Ovary (tissue), 10 donors: ENCODE measurements around the gene FGL2. TPM values are rescaled to one million over a fixed set of nuclear protein-coding genes. Genes with fewer than 3 reads are reported as not detected.

Experiments
- DNase-seq, 5 donors: peaks; one replicate each; pipeline ENCODE4 v3.0.0-alpha.2; 2019 to 2020
- H3K27ac ChIP-seq, 2 donors: fragments of 200-600 bp; one replicate each; pipeline versions ENCODE4 v1.5.1 to v1.8.0; 2019 to 2022
- H3K27me3 ChIP-seq: fragments of 200-600 bp; one replicate; pipeline ENCODE4 v1.8.0; 2022
- H3K36me3 ChIP-seq: fragments of 200-600 bp; sonication (generic); one replicate; pipeline ENCODE4 v1.5.1; 2019
- H3K4me1 ChIP-seq: one replicate; pipeline ENCODE4 v1.8.1; 2013; ENCODE audit warnings: mild to moderate bottlenecking, moderate library complexity; ENCODE audit not compliant: insufficient read depth
- H3K4me3 ChIP-seq: fragments of 200-600 bp; sonication (generic); one replicate; pipeline ENCODE4 v1.5.1; 2017
- H3K9me3 ChIP-seq, 2 donors: fragments of 200-600 bp in 1 of 2; sonication (generic) in 1 of 2; one replicate each; pipeline versions ENCODE4 v1.5.1 to v1.8.1; 2013 to 2019; ENCODE audit warnings: mild to moderate bottlenecking in 1 of 2, moderate library complexity in 1 of 2
- EP300 ChIP-seq: sonication (generic); formaldehyde crosslinking; IDR thresholded peaks from one replicate; pipeline ENCODE4 v1.6.1; 2017; ENCODE audit warnings: antibody characterized with exemption
- POLR2A ChIP-seq: fragments of 450-650 bp; IDR thresholded peaks from one replicate; pipeline ENCODE4 v1.6.1; 2017; ENCODE audit warnings: antibody characterized with exemption, mild to moderate bottlenecking, moderate library complexity
- WGBS, 3 donors: extraction: QIAGEN DNeasy Blood & Tissue Kit in 1 of 3; methylation state at CpG; one replicate each; pipeline versions ENCODE4 v1.1.5 to v1.1.7; 2013 to 2017; 5-methylcytosine and 5-hydroxymethylcytosine counted together
- intact Hi-C, 4 donors: fragments of 100-400 bp; cut with DNase I; formaldehyde crosslinking; loops; one replicate each; pipeline versions ENCODE4 v1.11.0 to v1.15.1; 2022 to 2023
- long read RNA-seq, 3 donors: library from polyadenylated mRNA in 2 of 3; unstranded in 2 of 3; transcript quantifications; one replicate each; pipeline ENCODE4 v2.0.0 and lab custom pipeline, GENCODE V29; 2021 to 2026
- polyA plus RNA-seq, 2 donors: library from polyadenylated mRNA; stranded (reverse); fragments of 200-250 nt in 1 of 2; fragments of 350-450 nt in 1 of 2; fragmentation: Illumina TruSeq in 1 of 2; extraction: RNeasy Lipid Tissue Mini Kit (QIAGEN cat#74804) in 1 of 2; gene quantifications; one replicate each; pipeline ENCODE4 v1.2.3, GENCODE V29; 2013 to 2014
- total RNA-seq, 7 donors: library from RNA; depleted of rRNA in 2 of 7; stranded (reverse); fragments of >200 nt in 2 of 7; fragmentation: NEBNext Ultra II Directional in 3 of 7; extraction: Animal tissue kit (Norgen Biotek cat#: 25700) in 3 of 7; gene quantifications; one replicate each; pipeline versions ENCODE4 v1.1.0 to v1.2.4, GENCODE V29; 2016 to 2023
- TF ChIP-seq, protein P1 (sequence below), 3 donors: fragments of 450-650 bp in 2 of 3; fragments of 200-600 bp in 1 of 3; IDR thresholded peaks; one replicate each; pipeline versions ENCODE4 v1.5.1 to v1.8.0; 2016 to 2022; ENCODE audit warnings: antibody characterized with exemption in 3 of 3, mild to moderate bottlenecking in 1 of 3
- donor health status: DM: no; HTN: no; CAD: no; lungs with moderate emphysema.
- donor health status: DM: no; HTN: no; CAD: no.
- donor health status: Bipolar disorder and iron deficiency.
- donor health status: DM: yes; HTN: yes; CAD: no.
- donor health status: DM: no; HTN: no; CAD: no.
- donor health status: DM: yes; HTN: yes; CAD: no.

Gene FGL2
- total RNA-seq: 10 to 100 TPM in 4 of 7 donors, 1 to 10 TPM in 3; 3.5 to 20.5 (median 10.5) TPM
- 10 to 100 TPM in 1 of 2 donors, 1 to 10 TPM in 1; 4.9 to 22.4 TPM for polyA plus RNA-seq
- long read RNA-seq, donor 1, full-length matches to known transcripts: 29 of 30 reads
- long read RNA-seq, donor 1, partial matches to known transcripts: 0 of 30 reads
- long read RNA-seq, donor 1, other reads (novel, unspliced or antisense): 1 of 30 reads
- long read RNA-seq, donor 2, full-length matches to known transcripts: 4 of 4 reads
- long read RNA-seq, donor 2, partial matches to known transcripts: 0 of 4 reads
- long read RNA-seq, donor 2, other reads (novel, unspliced or antisense): 0 of 4 reads
- long read RNA-seq, donor 3, full-length matches to known transcripts: 4 of 4 reads
- long read RNA-seq, donor 3, partial matches to known transcripts: 0 of 4 reads
- long read RNA-seq, donor 3, other reads (novel, unspliced or antisense): 0 of 4 reads

- H3K36me3 ChIP-seq: no peaks in the 10 kb centered on the region
- intact Hi-C loops: no loop called here
- 3 to 4% (median 4%) methylated on average over 15 of the region's 15 CpGs for WGBS, 3 donors
- DNase-seq: peak; percentile 34 to 65 (median 56)
- peaks cover 2% of the 10 kb centered on the region for H3K4me1 ChIP-seq
- no peak within 1 kb of the TSS for H3K27ac ChIP-seq
- H3K4me3 ChIP-seq: peak within 1 kb of the TSS; percentile 28
- H3K27me3 ChIP-seq: no peaks in the 10 kb centered on the region
- TF ChIP-seq EP300 (no peak), POLR2A (no peak)
- TF ChIP-seq, protein P1, sequence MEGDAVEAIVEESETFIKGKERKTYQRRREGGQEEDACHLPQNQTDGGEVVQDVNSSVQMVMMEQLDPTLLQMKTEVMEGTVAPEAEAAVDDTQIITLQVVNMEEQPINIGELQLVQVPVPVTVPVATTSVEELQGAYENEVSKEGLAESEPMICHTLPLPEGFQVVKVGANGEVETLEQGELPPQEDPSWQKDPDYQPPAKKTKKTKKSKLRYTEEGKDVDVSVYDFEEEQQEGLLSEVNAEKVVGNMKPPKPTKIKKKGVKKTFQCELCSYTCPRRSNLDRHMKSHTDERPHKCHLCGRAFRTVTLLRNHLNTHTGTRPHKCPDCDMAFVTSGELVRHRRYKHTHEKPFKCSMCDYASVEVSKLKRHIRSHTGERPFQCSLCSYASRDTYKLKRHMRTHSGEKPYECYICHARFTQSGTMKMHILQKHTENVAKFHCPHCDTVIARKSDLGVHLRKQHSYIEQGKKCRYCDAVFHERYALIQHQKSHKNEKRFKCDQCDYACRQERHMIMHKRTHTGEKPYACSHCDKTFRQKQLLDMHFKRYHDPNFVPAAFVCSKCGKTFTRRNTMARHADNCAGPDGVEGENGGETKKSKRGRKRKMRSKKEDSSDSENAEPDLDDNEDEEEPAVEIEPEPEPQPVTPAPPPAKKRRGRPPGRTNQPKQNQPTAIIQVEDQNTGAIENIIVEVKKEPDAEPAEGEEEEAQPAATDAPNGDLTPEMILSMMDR (IDR thresholded peaks at IDR 0.05): no peak
- H3K9me3 ChIP-seq: no peaks in the 10 kb centered on the region
These were observed at the start of gene FGL2 for GRCh38 chr7:77199013-77199966. Gene FGL2 (minus strand): TSS chr7:77199819. CDS start chr7:77199793, 26 bp downstream.

GRCh38 chr7:77248154-77248553, 48.5 kb upstream of the FGL2 start:
- WGBS, 3 donors: 87 to 94% (median 90%) methylated on average over 3 of the region's 3 CpGs
- Histone ChIP-seq H3K27me3 (no peaks in the 10 kb centered on the region), H3K27ac (no peak overlapping the region), H3K9me3 (no peaks in the 10 kb centered on the region), H3K4me3 (no peak overlapping the region), H3K36me3 (no peaks in the 10 kb centered on the region), H3K4me1 (peaks cover 12% of the 10 kb centered on the region)
- TF ChIP-seq, protein P1 (IDR thresholded peaks at IDR 0.05): no peak
- no peak for TF ChIP-seq POLR2A
- TF ChIP-seq EP300: no peak
- intact Hi-C loops: no loop called here
- DNase-seq: no peak

DNA sequence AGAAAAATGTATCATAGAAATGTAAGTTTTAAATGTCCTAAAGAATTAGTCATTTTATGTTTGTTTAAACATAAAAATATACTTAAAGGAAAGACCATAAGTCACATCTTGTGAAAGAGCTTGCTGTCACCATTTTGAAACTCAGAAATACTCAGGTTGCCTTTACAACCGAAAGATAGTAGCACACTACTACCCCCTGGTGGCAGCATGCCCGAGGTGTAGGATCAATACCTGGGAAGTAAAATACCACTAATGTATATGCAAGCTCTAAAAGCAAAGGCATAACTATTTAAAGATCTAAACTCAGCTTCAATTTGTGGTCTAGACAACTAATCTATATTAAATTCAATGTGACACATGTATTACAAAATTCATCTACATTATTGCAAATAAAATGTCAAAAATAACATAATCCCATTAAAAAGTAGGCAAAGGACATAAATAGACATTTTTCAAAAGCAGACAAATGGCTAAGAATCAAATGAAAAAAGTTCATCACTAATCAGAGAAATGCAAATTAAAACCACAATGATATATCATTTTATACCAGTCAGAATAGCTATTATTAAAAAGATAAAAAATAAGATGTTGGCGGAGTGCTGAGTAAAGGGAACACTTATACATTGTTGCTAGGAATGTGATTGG, 47.7 kb upstream of the FGL2 start:
- no peak overlapping the region for H3K4me3 ChIP-seq
- intact Hi-C loops: no loop called here
- H3K27ac ChIP-seq: no peak overlapping the region
- no peak for TF ChIP-seq EP300
- TF ChIP-seq, protein P1 (IDR thresholded peaks at IDR 0.05): peak in 1 of 3 donors; percentile 27
- TF ChIP-seq POLR2A: no peak
- no peaks in the 10 kb centered on the region for H3K36me3 ChIP-seq
- H3K4me1 ChIP-seq: peaks cover 12% of the 10 kb centered on the region
- WGBS, 3 donors: 37 to 46% (median 40%) methylated on average over 3 of the region's 3 CpGs
- DNase-seq: peak in 4 of 5 donors; percentile 46 to 55 (median 46)
- H3K9me3 ChIP-seq: no peaks in the 10 kb centered on the region
- no peaks in the 10 kb centered on the region for H3K27me3 ChIP-seq

- H3K4me3 ChIP-seq: no peak overlapping the region
- peaks cover 9% of the 10 kb centered on the region for H3K4me1 ChIP-seq
- 51 to 61% (median 56%) methylated on average over 5 of the region's 5 CpGs for WGBS, 3 donors
- TF ChIP-seq EP300 (no peak), POLR2A (no peak)
- TF ChIP-seq, protein P1 (IDR thresholded peaks at IDR 0.05): no peak
- no peaks in the 10 kb centered on the region for H3K36me3 ChIP-seq
- no peaks in the 10 kb centered on the region for H3K9me3 ChIP-seq
- intact Hi-C loops: no loop called here
- H3K27ac ChIP-seq: no peak overlapping the region
- DNase-seq: no peak
- no peaks in the 10 kb centered on the region for H3K27me3 ChIP-seq
These were observed 46.5 kb upstream of the FGL2 start for GRCh38 chr7:77246026-77246640.
